Keratinocyte (primary cell): Measurements from ENCODE around the gene GAPDHS. TPM values are rescaled to one million over a fixed set of nuclear protein-coding genes. Genes with fewer than 3 reads are reported as not detected.

Source experiments
- DNase-seq: peaks from one replicate; pipeline ENCODE4 v3.0.0-alpha.2; 2011; ENCODE audit warnings: low read depth, missing footprints, low spot score
- FAIRE-seq: peaks from 2 replicates; lab custom pipeline; 2011; peaks lifted over from hg19 to GRCh38; lab: Jason Lieb, UNC
- H2AFZ ChIP-seq: 2 replicates; pipeline ENCODE4 v1.6.0; 2012; ENCODE audit warnings: low read length, control low read depth, inconsistent platforms; ENCODE audit not compliant: control insufficient read depth
- H3K27ac ChIP-seq: 2 replicates; pipeline ENCODE4 v1.5.1; 2011; ENCODE audit warnings: low read length; ENCODE audit not compliant: control insufficient read depth, insufficient read depth
- H3K27me3 ChIP-seq: 3 replicates; pipeline ENCODE4 v1.6.0; 2011; ENCODE audit warnings: low read length; ENCODE audit not compliant: control insufficient read depth, insufficient read depth; ENCODE audit errors: extremely low read depth
- H3K36me3 ChIP-seq, 2 experiments: 2 replicates in 1 of 2; 3 replicates in 1 of 2; pipeline ENCODE4 v1.5.1; 2011; ENCODE audit warnings: low read length in 2 of 2, mild to moderate bottlenecking in 1 of 2; ENCODE audit not compliant: control insufficient read depth in 2 of 2, insufficient read depth in 2 of 2; ENCODE audit errors: extremely low read depth in 1 of 2
- H3K4me1 ChIP-seq: 3 replicates; pipeline ENCODE4 v1.5.1; 2011; ENCODE audit warnings: low read length; ENCODE audit not compliant: control insufficient read depth, insufficient read depth; ENCODE audit errors: extremely low read depth
- H3K4me2 ChIP-seq: 3 replicates; pipeline ENCODE4 v1.6.0; 2011; ENCODE audit warnings: low read depth, low read length; ENCODE audit not compliant: control insufficient read depth, insufficient read depth; ENCODE audit errors: extremely low read depth
- H3K4me3 ChIP-seq, 3 experiments: fragments of 200-600 bp in 1 of 3; sonication (generic) in 1 of 3; 2 replicates in 2 of 3; 3 replicates in 1 of 3; pipeline ENCODE4 v1.5.1; 2011 to 2016; ENCODE audit warnings: low read length in 3 of 3, mild to moderate bottlenecking in 3 of 3, control low read depth in 2 of 3, inconsistent platforms in 1 of 3, low read depth in 1 of 3, mixed read lengths in 1 of 3, mixed run types in 1 of 3, moderate library complexity in 1 of 3; ENCODE audit not compliant: control insufficient read depth in 2 of 3, insufficient read depth in 2 of 3; ENCODE audit errors: extremely low read depth in 1 of 3
- H3K79me2 ChIP-seq: 2 replicates; pipeline ENCODE4 v1.6.0; 2012; ENCODE audit warnings: low read length; ENCODE audit not compliant: control insufficient read depth, insufficient read depth
- H3K9ac ChIP-seq: 3 replicates; pipeline ENCODE4 v1.6.0; 2011; ENCODE audit warnings: low read length; ENCODE audit not compliant: control insufficient read depth, insufficient read depth; ENCODE audit errors: extremely low read depth
- H3K9me1 ChIP-seq: 3 replicates; pipeline ENCODE4 v1.6.0; 2011; ENCODE audit warnings: low read length; ENCODE audit not compliant: control insufficient read depth, insufficient read depth; ENCODE audit errors: extremely low read depth
- H3K9me3 ChIP-seq: 2 replicates; pipeline ENCODE4 v1.5.1; 2012; ENCODE audit warnings: low read depth, low read length; ENCODE audit not compliant: control insufficient read depth
- H4K20me1 ChIP-seq: 3 replicates; pipeline ENCODE4 v1.6.0; 2011; ENCODE audit warnings: low read length; ENCODE audit not compliant: control insufficient read depth, insufficient read depth; ENCODE audit errors: extremely low read depth
- CTCF ChIP-seq, 3 experiments: IDR thresholded peaks in 1 of 3; conservative IDR thresholded peaks in 1 of 3; optimal IDR thresholded peaks in 1 of 3; 2 replicates in 2 of 3; 3 replicates in 1 of 3; pipeline versions ENCODE3 to v1.5.1; 2011; ENCODE audit warnings: low read length in 3 of 3, mild to moderate bottlenecking in 3 of 3, moderate library complexity in 2 of 3, control low read depth in 1 of 3, inconsistent platforms in 1 of 3; ENCODE audit not compliant: insufficient read depth in 2 of 3; ENCODE audit errors: extremely low read depth in 1 of 3
- EZH2 ChIP-seq: IDR thresholded peaks from one replicate; pipeline ENCODE4 v1.6.1; 2012; ENCODE audit warnings: inconsistent platforms, mild to moderate bottlenecking, low read length, moderate library complexity
- dilution Hi-C: fragments of 300-500 bp; cut with MboI; formaldehyde crosslinking; loops from one replicate; pipeline ENCODE4 v1.7.0; 2020; ENCODE audit warnings: low sequenced_read_pairs; ENCODE audit not compliant: extremely low pct_ligation_motif_present
- polyA plus RNA-seq, 5 experiments: library from polyadenylated mRNA; depleted of rRNA in 3 of 5; stranded (reverse) in 3 of 5; stranded (forward) in 1 of 5; unstranded in 1 of 5; fragments of >200 nt; gene quantifications; 1 replicate in 1 of 5; 2 replicates in 3 of 5; 3 replicates in 1 of 5; pipeline versions ENCODE4 v1.2.1 to v1.2.3, GENCODE V29; 2011 to 2012; ENCODE audit warnings: missing spikeins in 2 of 5, low read depth in 1 of 5, low replicate concordance in 1 of 5

GAPDHS gene
- polyA plus RNA-seq, 1 donor (not counting 4 experiments of a cell fraction or from before 2014, with no cell fraction given) = 0.08 TPM

GRCh38 chr19:35498220-35498619, 35.0 kb upstream of the GAPDHS start:
- Histone ChIP-seq H3K9me3 (no peaks in the 10 kb centered on the region), H3K9ac (no peak overlapping the region), H3K9me1 (no peaks in the 10 kb centered on the region), H3K79me2 (no peaks in the 10 kb centered on the region), H3K27ac (no peak overlapping the region), H4K20me1 (peaks cover 6% of the 10 kb centered on the region), H3K4me3 (no peak overlapping the region), H2AFZ (no peak overlapping the region), H3K4me2 (no peak overlapping the region), H3K4me1 (peaks cover 28% of the 10 kb centered on the region), H3K36me3 (peaks cover 19 to 37% of the 10 kb centered on the region in 2 experiments), H3K27me3 (no peaks in the 10 kb centered on the region)
- FAIRE-seq (no peak), DNase-seq (no peak)
- dilution Hi-C loops = no loop called here
- TF ChIP-seq EZH2 (no peak), CTCF (optimal IDR thresholded peaks at IDR 0.05 in 1 of 3, IDR thresholded peaks at IDR 0.05 in 1 of 3, conservative IDR thresholded peaks at IDR 0.05 in 1 of 3; ENCODE audit: extremely low read depth in 1 of 3, insufficient read depth in 2 of 3, low read length in 3 of 3) (no peak)

GRCh38 chr19:35498984-35499527, 34.2 kb upstream of the GAPDHS start:
- Histone ChIP-seq H3K27me3 (no peaks in the 10 kb centered on the region), H3K9me3 (no peaks in the 10 kb centered on the region), H4K20me1 (peaks cover 5% of the 10 kb centered on the region), H3K4me1 (peaks cover 19% of the 10 kb centered on the region), H3K36me3 (peaks cover 21 to 37% of the 10 kb centered on the region in 2 experiments), H2AFZ (no peak overlapping the region), H3K9me1 (no peaks in the 10 kb centered on the region), H3K27ac (no peak overlapping the region), H3K9ac (no peak overlapping the region), H3K79me2 (no peaks in the 10 kb centered on the region), H3K4me3 (no peak overlapping the region), H3K4me2 (no peak overlapping the region)
- TF ChIP-seq CTCF (optimal IDR thresholded peaks at IDR 0.05 in 1 of 3, IDR thresholded peaks at IDR 0.05 in 1 of 3, conservative IDR thresholded peaks at IDR 0.05 in 1 of 3; ENCODE audit: extremely low read depth in 1 of 3, insufficient read depth in 2 of 3, low read length in 3 of 3) = no peak
- TF ChIP-seq EZH2 = no peak
- no peak for DNase-seq
- dilution Hi-C loops = no loop called here
- FAIRE-seq = no peak
